Left renal cortex interstitium (tissue), 4 donors: Measurements from ENCODE around the gene TASOR2. TPM values are rescaled to one million over a fixed set of nuclear protein-coding genes. Genes with fewer than 3 reads are reported as not detected.
A peak's percentile ranks its signal among the peaks of the same experiment; 100 is the strongest.

Experiments used
- DNase-seq, 4 donors: peaks; one replicate each; pipeline ENCODE4 v3.0.0-alpha.2; 2013; ENCODE audit warnings: low read depth in 4 of 4, low spot score in 2 of 4, missing footprints in 1 of 4
- polyA plus RNA-seq, 4 donors: library from polyadenylated mRNA; unstranded; fragments of 120-200 nt; gene quantifications; one replicate each; pipeline ENCODE4 v1.2.1, GENCODE V29; 2013; ENCODE audit not compliant: insufficient read length in 4 of 4

TASOR2 gene
- polyA plus RNA-seq, 4 donors: 28.1 to 42.1 (median 35.0) TPM

GRCh38 chr10:5679606-5680005, 5.0 kb upstream of the TASOR2 start:
- no peak for DNase-seq

- no peak for DNase-seq
Measured at GRCh38 chr10:5681930-5682329, 2.7 kb upstream of the TASOR2 start.

- no peak for DNase-seq
Measured at GRCh38 chr10:5683065-5683464, 1.6 kb upstream of the TASOR2 start.

GRCh38 chr10:5684971-5685763, 529 bp downstream of the TASOR2 start:
- peak in 1 of 4 donors; percentile 34 for DNase-seq

- no peak for DNase-seq
Measured at GRCh38 chr10:5685764-5686240, 1.2 kb downstream of the TASOR2 start.

- no peak for DNase-seq
Measured at GRCh38 chr10:5688587-5688986, 3.9 kb downstream of the TASOR2 start.

- no peak for DNase-seq
Measured at GRCh38 chr10:5691786-5692185, 7.1 kb downstream of the TASOR2 start.

- peak in 2 of 4 donors; percentile 32 to 41 for DNase-seq
Measured at GRCh38 chr10:5692461-5693358, 8.1 kb downstream of the TASOR2 start.

GRCh38 chr10:5694573-5694972, 9.9 kb downstream of the TASOR2 start:
- DNase-seq: no peak

GRCh38 chr10:5697342-5697741, 12.7 kb downstream of the TASOR2 start:
- no peak for DNase-seq

- no peak for DNase-seq
Measured at GRCh38 chr10:5698062-5698461, 13.4 kb downstream of the TASOR2 start.

GRCh38 chr10:5708356-5708755, 23.7 kb downstream of the TASOR2 start:
- no peak for DNase-seq

GRCh38 chr10:5709865-5710264, 25.2 kb downstream of the TASOR2 start:
- no peak for DNase-seq

- DNase-seq: no peak
Measured at GRCh38 chr10:5710859-5711258, 26.2 kb downstream of the TASOR2 start.

GRCh38 chr10:5711642-5712041, 27.0 kb downstream of the TASOR2 start:
- no peak for DNase-seq

GRCh38 chr10:5719546-5719945, 34.9 kb downstream of the TASOR2 start:
- DNase-seq: no peak

- DNase-seq: no peak
Measured at GRCh38 chr10:5720182-5720581, 35.5 kb downstream of the TASOR2 start.

GRCh38 chr10:5723692-5724091, 39.1 kb downstream of the TASOR2 start:
- no peak for DNase-seq

- DNase-seq: no peak
Measured at GRCh38 chr10:5730766-5731165, 46.1 kb downstream of the TASOR2 start.

- no peak for DNase-seq
Measured at GRCh38 chr10:5731559-5731958, 46.9 kb downstream of the TASOR2 start.

GRCh38 chr10:5732141-5732540, 47.5 kb downstream of the TASOR2 start:
- no peak for DNase-seq
